ENCODE measurements around the gene PAQR8.

- TF ChIP-seq CTCF (IDR thresholded peaks at IDR 0.05) (no peak), POLR2A (IDR thresholded peaks at IDR 0.05) (no peak)
Measured at GRCh38 chr6:52384145-52384766, 22.3 kb downstream of the PAQR8 start.
